Transverse colon (tissue), 4 donors: ENCODE results near the gene RMND5A. TPM values are rescaled to one million over a fixed set of nuclear protein-coding genes. Genes with fewer than 3 reads are reported as not detected.

Source experiments
- DNase-seq: peaks from one replicate; pipeline ENCODE4 v3.0.0-alpha.2; 2019
- H3K27ac ChIP-seq, 4 donors: fragments of 200-600 bp; sonication (generic); 2 replicates each; pipeline ENCODE4 v1.5.1; 2016 to 2018; ENCODE audit warnings: inconsistent platforms in 4 of 4
- H3K27me3 ChIP-seq: fragments of 200-600 bp; sonication (generic); 2 replicates; pipeline ENCODE4 v1.5.1; 2017; ENCODE audit warnings: inconsistent platforms
- H3K36me3 ChIP-seq, 4 donors: fragments of 200-600 bp; sonication (generic); 2 replicates each; pipeline ENCODE4 v1.5.1; 2017 to 2019; ENCODE audit warnings: inconsistent platforms in 4 of 4
- H3K4me1 ChIP-seq, 4 donors: fragments of 200-600 bp; sonication (generic); 2 replicates each; pipeline ENCODE4 v1.5.1; 2017 to 2020; ENCODE audit warnings: inconsistent platforms in 4 of 4
- H3K4me3 ChIP-seq, 4 donors: fragments of 200-600 bp; sonication (generic); 1 replicate in 1 of 4; 2 replicates in 3 of 4; pipeline versions ENCODE4 v1.5.1 to v1.6.1; 2017 to 2019; ENCODE audit warnings: inconsistent platforms in 4 of 4
- H3K9me3 ChIP-seq, 2 donors: fragments of 200-600 bp; sonication (generic); 2 replicates each; pipeline ENCODE4 v1.5.1; 2017 to 2019; ENCODE audit warnings: inconsistent platforms in 2 of 2
- EP300 ChIP-seq: sonication (generic); formaldehyde crosslinking; IDR thresholded peaks from one replicate; pipeline ENCODE4 v1.6.1; 2017; ENCODE audit warnings: antibody characterized with exemption, low read depth
- POLR2A ChIP-seq: fragments of 450-650 bp; IDR thresholded peaks from one replicate; pipeline ENCODE4 v1.6.1; 2016; ENCODE audit warnings: antibody characterized with exemption, mild to moderate bottlenecking, moderate library complexity
- POLR2AphosphoS5 ChIP-seq, 3 donors: sonication (generic); formaldehyde crosslinking; IDR thresholded peaks; one replicate each; pipeline ENCODE4 v1.6.1; 2016; ENCODE audit warnings: antibody characterized with exemption in 3 of 3
- WGBS, 2 donors: methylation state at CpG; one replicate each; pipeline ENCODE4 v1.1.5; 2018; ENCODE audit warnings: low coverage in 1 of 2; 5-methylcytosine and 5-hydroxymethylcytosine counted together
- in situ Hi-C, 4 donors: fragments of 200-750 bp; cut with MboI; loops; one replicate each; pipeline versions ENCODE4 v1.15.0 to v1.15.1; 2017; ENCODE audit warnings: low sequenced_read_pairs in 3 of 4, low pct_ligation_motif_present in 1 of 4, low pct_unique_long_range_greater_than_20kb in 1 of 4
- intact Hi-C: fragments of 100-400 bp; cut with DNase I; formaldehyde crosslinking; loops from one replicate; pipeline ENCODE4 v1.15.1; 2023; ENCODE audit warnings: low total_unique reads
- total RNA-seq, 4 donors: library from RNA; depleted of rRNA; stranded (reverse); fragments of >200 nt; gene quantifications; one replicate each; pipeline ENCODE4 v1.1.0, GENCODE V29; 2016
- TF ChIP-seq, protein P1 (sequence below), 5 experiments: fragments of 200-600 bp in 3 of 5; fragments of 450-650 bp in 2 of 5; sonication (generic) in 3 of 5; IDR thresholded peaks; 1 replicate in 2 of 5; 2 replicates in 3 of 5; pipeline ENCODE4 v1.5.1; 2016 to 2017; ENCODE audit warnings: antibody characterized with exemption in 5 of 5, inconsistent platforms in 3 of 5, mild to moderate bottlenecking in 2 of 5, moderate library complexity in 1 of 5

RMND5A gene
- total RNA-seq, 4 donors from 2014 or later = 58.1 to 94.8 (median 72.4) TPM

DNA sequence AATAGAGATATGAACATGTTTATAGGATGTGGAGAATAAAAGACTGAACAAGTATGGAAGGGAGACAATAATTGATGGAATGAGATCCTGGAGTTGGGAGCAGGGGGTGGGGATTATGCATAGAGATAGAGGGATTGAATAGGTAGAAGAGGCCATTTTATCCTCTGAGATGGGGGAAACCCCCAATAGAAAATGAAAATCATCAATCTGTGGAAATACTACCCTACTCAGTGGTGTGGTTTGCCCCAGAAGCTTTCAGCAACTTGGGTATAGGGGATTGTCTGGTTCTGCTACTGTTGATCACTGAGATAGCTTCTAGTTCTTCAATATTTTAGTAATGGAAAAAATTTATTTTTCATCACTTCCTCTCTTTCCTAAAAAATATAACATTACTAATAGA is 41.1 kb upstream of the RMND5A start:
- H3K27me3 ChIP-seq = no peaks in the 10 kb centered on the region
- H3K9me3 ChIP-seq = no peaks in the 10 kb centered on the region
- DNase-seq = no peak
- no peak overlapping the region for H3K4me3 ChIP-seq
- no peaks in the 10 kb centered on the region for H3K36me3 ChIP-seq
- no peak for TF ChIP-seq EP300
- TF ChIP-seq POLR2A = no peak
- TF ChIP-seq, protein P1, sequence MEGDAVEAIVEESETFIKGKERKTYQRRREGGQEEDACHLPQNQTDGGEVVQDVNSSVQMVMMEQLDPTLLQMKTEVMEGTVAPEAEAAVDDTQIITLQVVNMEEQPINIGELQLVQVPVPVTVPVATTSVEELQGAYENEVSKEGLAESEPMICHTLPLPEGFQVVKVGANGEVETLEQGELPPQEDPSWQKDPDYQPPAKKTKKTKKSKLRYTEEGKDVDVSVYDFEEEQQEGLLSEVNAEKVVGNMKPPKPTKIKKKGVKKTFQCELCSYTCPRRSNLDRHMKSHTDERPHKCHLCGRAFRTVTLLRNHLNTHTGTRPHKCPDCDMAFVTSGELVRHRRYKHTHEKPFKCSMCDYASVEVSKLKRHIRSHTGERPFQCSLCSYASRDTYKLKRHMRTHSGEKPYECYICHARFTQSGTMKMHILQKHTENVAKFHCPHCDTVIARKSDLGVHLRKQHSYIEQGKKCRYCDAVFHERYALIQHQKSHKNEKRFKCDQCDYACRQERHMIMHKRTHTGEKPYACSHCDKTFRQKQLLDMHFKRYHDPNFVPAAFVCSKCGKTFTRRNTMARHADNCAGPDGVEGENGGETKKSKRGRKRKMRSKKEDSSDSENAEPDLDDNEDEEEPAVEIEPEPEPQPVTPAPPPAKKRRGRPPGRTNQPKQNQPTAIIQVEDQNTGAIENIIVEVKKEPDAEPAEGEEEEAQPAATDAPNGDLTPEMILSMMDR (IDR thresholded peaks at IDR 0.05) = no peak
- no peak for TF ChIP-seq POLR2AphosphoS5 (IDR thresholded peaks at IDR 0.05)
- peaks cover 0 to 6% (median 0%) of the 10 kb centered on the region in 4 donors for H3K4me1 ChIP-seq
- in situ Hi-C loops = loop anchor here in 1 of 4 donors (25.0 kb wide), 1 partner anchor 117 kb away; the partner anchor contains the start of gene CHMP3
- intact Hi-C loops = no loop called here
- H3K27ac ChIP-seq = no peak overlapping the region

DNA sequence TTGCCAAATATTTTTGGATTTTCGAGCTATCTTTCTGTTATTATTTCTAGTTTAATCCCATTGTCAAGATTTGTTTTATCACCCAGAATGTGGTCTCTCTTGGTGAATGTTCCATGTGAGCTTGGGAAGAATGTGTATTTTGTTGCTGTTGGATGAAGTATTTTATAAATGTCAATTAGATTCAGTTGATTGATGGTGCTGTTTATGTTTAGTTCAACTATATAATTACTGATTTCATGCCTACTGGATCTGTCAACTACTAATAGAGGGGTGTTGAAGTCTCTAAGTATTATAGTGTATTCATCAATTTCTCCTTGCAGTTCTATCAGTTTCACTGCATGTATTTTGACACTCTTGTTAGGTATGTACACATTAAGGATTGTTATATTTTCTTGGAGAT is 34.7 kb upstream of the RMND5A start:
- Histone ChIP-seq H3K36me3 (no peaks in the 10 kb centered on the region), H3K9me3 (no peaks in the 10 kb centered on the region), H3K4me3 (no peak overlapping the region), H3K27me3 (no peaks in the 10 kb centered on the region), H3K27ac (no peak overlapping the region), H3K4me1 (no peaks in the 10 kb centered on the region)
- intact Hi-C loops (no loop called here), in situ Hi-C loops (loop anchor here in 1 of 4 donors (25.0 kb wide), 1 partner anchor 123 kb away; the partner anchor contains the start of gene CHMP3)
- no peak for DNase-seq
- WGBS, 2 donors = 71 to 90% methylated on average over 1 of the region's 1 CpG
- TF ChIP-seq, protein P1 (IDR thresholded peaks at IDR 0.05) = no peak
- TF ChIP-seq POLR2AphosphoS5 (IDR thresholded peaks at IDR 0.05) = no peak
- no peak for TF ChIP-seq POLR2A
- no peak for TF ChIP-seq EP300

DNA sequence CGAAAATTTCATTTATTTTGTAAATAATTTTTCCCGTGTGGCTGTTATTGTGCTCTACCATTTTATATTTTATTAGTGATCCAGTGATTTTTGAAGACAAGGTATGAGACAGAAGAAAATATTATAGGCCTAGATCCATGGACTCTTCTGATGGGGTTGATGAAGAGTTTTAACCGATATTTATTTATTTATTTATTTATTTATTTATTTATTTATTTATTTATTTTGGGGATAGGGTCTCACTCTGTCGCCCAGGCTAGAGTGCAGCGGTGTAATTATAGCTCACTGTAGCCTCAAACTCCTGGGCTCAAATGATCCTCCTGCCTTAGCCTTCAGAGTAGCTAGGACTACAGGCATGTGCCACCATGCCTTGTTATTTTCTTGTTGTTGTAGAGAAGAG is 33.6 kb upstream of the RMND5A start:
- no peak for DNase-seq
- no peak for TF ChIP-seq POLR2A
- no peaks in the 10 kb centered on the region for H3K36me3 ChIP-seq
- H3K4me1 ChIP-seq = no peaks in the 10 kb centered on the region
- H3K27me3 ChIP-seq = no peaks in the 10 kb centered on the region
- H3K4me3 ChIP-seq = no peak overlapping the region
- no peak overlapping the region for H3K27ac ChIP-seq
- 95% methylated on average over 5 of the region's 5 CpGs for WGBS, 2 donors
- intact Hi-C loops = no loop called here
- in situ Hi-C loops = loop anchor here in 1 of 4 donors (25.0 kb wide), 1 partner anchor 124 kb away; the partner anchor contains the start of gene CHMP3
- no peaks in the 10 kb centered on the region for H3K9me3 ChIP-seq

DNA sequence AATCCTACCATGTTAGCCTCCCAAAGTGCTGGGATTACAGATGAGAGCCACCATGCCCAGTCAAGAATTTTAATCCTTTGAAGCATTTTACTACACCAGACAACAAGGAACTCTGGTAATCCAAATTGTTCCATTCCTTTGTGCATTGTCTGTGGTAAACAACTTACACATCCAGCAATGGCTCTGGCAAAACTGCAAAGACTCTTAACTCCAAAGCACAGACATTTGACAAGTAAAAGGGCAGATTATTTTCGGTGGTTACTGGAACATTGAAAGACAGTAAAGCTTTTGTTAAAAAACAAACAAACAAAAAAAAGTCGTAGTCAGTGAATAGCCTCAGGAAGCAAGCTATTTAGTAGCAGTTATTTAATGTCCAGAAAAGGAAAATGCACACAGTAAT is 33.2 kb upstream of the RMND5A start:
- intact Hi-C loops = no loop called here
- H3K4me3 ChIP-seq = no peak overlapping the region
- in situ Hi-C loops = loop anchor here in 1 of 4 donors (25.0 kb wide), 1 partner anchor 125 kb away; the partner anchor contains the start of gene CHMP3
- no peaks in the 10 kb centered on the region for H3K4me1 ChIP-seq
- no peak for TF ChIP-seq POLR2AphosphoS5 (IDR thresholded peaks at IDR 0.05)
- TF ChIP-seq EP300 = no peak
- H3K27me3 ChIP-seq = no peaks in the 10 kb centered on the region
- no peak overlapping the region for H3K27ac ChIP-seq
- no peak for DNase-seq
- no peaks in the 10 kb centered on the region for H3K9me3 ChIP-seq
- WGBS, 2 donors = 40 to 62% methylated on average over 2 of the region's 2 CpGs
- no peaks in the 10 kb centered on the region for H3K36me3 ChIP-seq

DNA sequence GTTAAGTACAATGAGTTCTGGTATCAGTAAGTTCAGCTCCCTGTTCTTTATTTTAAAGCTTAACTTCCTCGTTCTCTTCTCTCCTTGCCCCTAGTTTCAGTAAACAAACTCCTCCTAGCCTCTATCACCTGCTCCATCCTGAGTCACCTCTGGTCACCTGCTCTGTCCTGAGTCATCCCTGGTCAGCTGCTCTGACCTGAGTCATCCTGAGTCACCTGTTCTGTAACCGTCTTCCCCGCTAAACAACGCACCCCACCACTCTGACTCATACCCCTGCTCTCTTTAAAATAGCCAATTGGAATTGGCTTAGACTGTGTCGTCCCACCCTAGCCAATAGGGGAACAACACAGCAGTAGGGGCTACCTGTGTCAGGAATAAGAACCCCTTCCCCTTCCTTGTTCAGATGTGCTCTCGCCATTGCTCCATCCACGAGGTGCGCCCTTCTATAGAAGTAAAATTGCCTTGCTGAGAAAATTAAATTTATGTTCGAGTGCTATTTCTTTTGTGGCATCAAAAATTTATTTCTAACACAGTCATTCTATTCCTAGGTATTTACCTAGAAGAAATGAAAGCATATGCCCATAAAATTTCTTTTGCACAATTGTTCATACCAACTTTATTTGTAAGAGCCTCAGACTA is 24.9 kb upstream of the RMND5A start:
- Histone ChIP-seq H3K4me1 (no peaks in the 10 kb centered on the region), H3K36me3 (no peaks in the 10 kb centered on the region), H3K4me3 (no peak overlapping the region), H3K9me3 (peaks cover 0 to 8% of the 10 kb centered on the region in 2 donors), H3K27me3 (no peaks in the 10 kb centered on the region), H3K27ac (no peak overlapping the region)
- intact Hi-C loops (no loop called here), in situ Hi-C loops (loop anchor here in 1 of 4 donors (25.0 kb wide), 1 partner anchor 133 kb away; the partner anchor contains the start of gene CHMP3)
- TF ChIP-seq EP300 (peak; percentile 6), POLR2A (no peak), POLR2AphosphoS5 (IDR thresholded peaks at IDR 0.05) (peak in 2 of 3 donors; percentile 54 to 77)
- peak; percentile 39 for DNase-seq
- 81 to 94% methylated on average over 6 to 9 of the region's 9 CpGs for WGBS, 2 donors
